HepG2 (cell line): Measurements from ENCODE around the gene KLHL7. TPM values are rescaled to one million over a fixed set of nuclear protein-coding genes. Genes with fewer than 3 reads are reported as not detected.

Source experiments
- ATAC-seq: fragments of 200-7000 bp; cut with Tn5 transposase; 3 replicates; pipeline ENCODE4 v1.9.1; 2020; ENCODE audit warnings: mild to moderate bottlenecking, moderate library complexity
- BruUV-seq: library from RNA; stranded (reverse); fragments of 400-500 nt; replicated peaks from 2 replicates; lab custom pipeline; 2021; lab: Mats Ljungman, UMichigan
- CTCF ChIA-PET: fragments of 300-600 bp; formaldehyde crosslinking; extraction: SDS; loops from one replicate; lab custom pipeline; 2021; ENCODE audit warnings: low total read pairs, inconsistent platforms, low intra/inter-chr PET ratio; lab: Yijun Ruan, JAX
- POLR2A ChIA-PET: fragments of 350-600 bp; sonication (Branson Sonifier 250); formaldehyde crosslinking; loops from one replicate; lab custom pipeline; 2020; ENCODE audit warnings: antibody characterized with exemption, inconsistent platforms; lab: Yijun Ruan, JAX
- DNase-seq: peaks from one replicate; pipeline ENCODE4 v3.0.0-alpha.2; 2015; ENCODE audit warnings: low spot score
- FAIRE-seq: peaks from 3 replicates; lab custom pipeline; 2011; peaks lifted over from hg19 to GRCh38; lab: Jason Lieb, UNC
- H2AFZ ChIP-seq: one replicate; pipeline ENCODE4 v1.6.1; 2011; ENCODE audit warnings: low read length, inconsistent platforms
- H3K27ac ChIP-seq: fragments of 300-600 bp; 3 replicates; pipeline ENCODE4 v1.8.0; 2011; ENCODE audit warnings: mixed run types, mild to moderate bottlenecking, mixed read lengths, low read length, inconsistent platforms; ENCODE audit not compliant: insufficient read depth; ENCODE audit errors: extremely low read length
- H3K27me3 ChIP-seq, 2 experiments: fragments of 200-600 bp in 1 of 2; 2 replicates in 1 of 2; 3 replicates in 1 of 2; pipeline versions ENCODE4 v1.6.0 to v1.8.0; 2011; ENCODE audit warnings: low read length in 2 of 2, mild to moderate bottlenecking in 2 of 2, moderate library complexity in 2 of 2, inconsistent platforms in 1 of 2; ENCODE audit not compliant: insufficient read depth in 2 of 2, control insufficient read depth in 1 of 2
- H3K36me3 ChIP-seq, 2 experiments: fragments of 200-600 bp in 1 of 2; replicated peaks in 1 of 2; 2 replicates in 1 of 2; 3 replicates in 1 of 2; pipeline versions ENCODE4 v1.5.1 to v1.8.0; 2011; ENCODE audit warnings: low read length in 2 of 2, inconsistent platforms in 1 of 2; ENCODE audit not compliant: insufficient read depth in 2 of 2, control insufficient read depth in 1 of 2
- H3K4me1 ChIP-seq: 2 replicates; pipeline ENCODE4 v1.5.1; 2012; ENCODE audit warnings: low read length, inconsistent platforms; ENCODE audit not compliant: insufficient read depth
- H3K4me2 ChIP-seq: 2 replicates; pipeline ENCODE4 v1.6.0; 2011; ENCODE audit warnings: low read depth, low read length, inconsistent platforms
- H3K4me3 ChIP-seq, 3 experiments: fragments of 200-600 bp in 1 of 3; sonication (generic), shearing (Covaris generic) in 1 of 3; replicated peaks in 1 of 3; 2 replicates each; pipeline ENCODE4 v1.5.1; 2011 to 2016; ENCODE audit warnings: low read length in 3 of 3, inconsistent platforms in 2 of 3, low read depth in 2 of 3, mild to moderate bottlenecking in 2 of 3, control low read depth in 1 of 3, mixed read lengths in 1 of 3; ENCODE audit not compliant: insufficient read depth in 1 of 3
- H3K79me2 ChIP-seq: one replicate; pipeline ENCODE4 v1.6.1; 2011; ENCODE audit warnings: low read length, inconsistent platforms; ENCODE audit not compliant: insufficient read depth
- H3K9ac ChIP-seq: 2 replicates; pipeline ENCODE4 v1.6.0; 2011; ENCODE audit warnings: mild to moderate bottlenecking, low read depth, low read length, inconsistent platforms; ENCODE audit not compliant: insufficient read depth
- H3K9me3 ChIP-seq: 2 replicates; pipeline ENCODE4 v1.5.1; 2012; ENCODE audit warnings: mild to moderate bottlenecking, low read length
- H4K20me1 ChIP-seq: 2 replicates; pipeline ENCODE4 v1.6.0; 2011; ENCODE audit warnings: inconsistent platforms, mild to moderate bottlenecking, low read length, moderate library complexity; ENCODE audit not compliant: insufficient read depth
- ARNT2 ChIP-seq: sonication (generic); formaldehyde crosslinking; IDR thresholded peaks from 2 replicates; pipeline ENCODE4 v1.8.0; 2022; ENCODE audit warnings: mild to moderate bottlenecking, low read depth, missing genetic modification reagents, moderate library complexity
- GATA4 ChIP-seq: sonication (generic); IDR thresholded peaks from 2 replicates; pipeline ENCODE4 v1.6.1; 2016; ENCODE audit warnings: antibody characterized with exemption, low read depth, borderline replicate concordance
- MLXIP ChIP-seq: sonication (generic); formaldehyde crosslinking; IDR thresholded peaks from 2 replicates; pipeline ENCODE4 v1.9.0; 2021; ENCODE audit warnings: missing genetic modification reagents, borderline replicate concordance
- RFX1 ChIP-seq: fragments of 450-650 bp; IDR thresholded peaks from 2 replicates; pipeline ENCODE4 v1.6.1; 2017
- RFXAP ChIP-seq: sonication (generic); formaldehyde crosslinking; IDR thresholded peaks from 2 replicates; pipeline ENCODE4 v1.4.0; 2020; ENCODE audit warnings: missing genetic modification reagents, borderline replicate concordance
- RNF219 ChIP-seq: sonication (generic); formaldehyde crosslinking; IDR thresholded peaks from 2 replicates; pipeline ENCODE4 v1.5.0; 2020; ENCODE audit warnings: mild to moderate bottlenecking, missing genetic modification reagents
- SNAPC2 ChIP-seq: sonication (generic); formaldehyde crosslinking; IDR thresholded peaks from 2 replicates; pipeline ENCODE4 v1.8.1; 2022; ENCODE audit warnings: mild to moderate bottlenecking, missing genetic modification reagents
- ZBTB21 ChIP-seq: sonication (generic); formaldehyde crosslinking; IDR thresholded peaks from 2 replicates; pipeline ENCODE4 v1.4.0; 2020; ENCODE audit warnings: missing genetic modification reagents
- ZNF354B ChIP-seq: sonication (generic); formaldehyde crosslinking; IDR thresholded peaks from 2 replicates; pipeline ENCODE4 v1.8.0; 2022; ENCODE audit warnings: mild to moderate bottlenecking, missing genetic modification reagents
- ZNF550 ChIP-seq: sonication (generic); formaldehyde crosslinking; IDR thresholded peaks from 2 replicates; pipeline ENCODE4 v1.4.0; 2020; ENCODE audit warnings: mild to moderate bottlenecking, missing genetic modification reagents, borderline replicate concordance
- ZNF709 ChIP-seq: sonication (generic); formaldehyde crosslinking; IDR thresholded peaks from 2 replicates; pipeline ENCODE4 v1.5.0; 2020; ENCODE audit warnings: mild to moderate bottlenecking, missing genetic modification reagents
- WGBS: methylation state at CpG from one replicate; pipeline ENCODE4 v1.1.6; 2017; ENCODE audit warnings: low lambda C conversion rate; 5-methylcytosine and 5-hydroxymethylcytosine counted together
- in situ Hi-C: cut with HindIII; loops from 2 replicates; pipeline ENCODE4 v1.10.0; 2017; ENCODE audit warnings: low pct_unique_long_range_greater_than_20kb; ENCODE audit not compliant: extremely low pct_ligation_motif_present
- intact Hi-C: fragments of 100-400 bp; cut with micrococcal nuclease; formaldehyde crosslinking; loops from one replicate; pipeline ENCODE4 v1.10.0; 2022; ENCODE audit not compliant: unreplicated experiment
- polyA plus RNA-seq, 8 experiments: library from polyadenylated mRNA; depleted of rRNA in 3 of 8; stranded (reverse) in 7 of 8; unstranded in 1 of 8; fragments of >200 nt; fragmentation: Illumina TruSeq in 4 of 8; extraction: Trizol in 4 of 8; gene quantifications; 2 replicates each; pipeline versions ENCODE4 v1.2.1 to v1.2.3, GENCODE V29; 2011 to 2016; ENCODE audit warnings: low read depth in 4 of 8, missing spikeins in 1 of 8, mixed read lengths in 1 of 8; ENCODE audit not compliant: insufficient read depth in 1 of 8
- total RNA-seq, 5 experiments: library from RNA; depleted of rRNA; stranded (reverse); fragments of >200 nt; fragmentation: Illumina TruSeq; extraction: Trizol; gene quantifications; 2 replicates each; pipeline ENCODE4 v1.2.3, GENCODE V29; 2016; ENCODE audit warnings: low read depth in 1 of 5

Gene KLHL7
- total and polyA plus RNA-seq, 2 of the 13 experiments (the other 11 are each of a cell fraction or from before 2014, with no cell fraction given): 16.2 to 34.4 TPM

GRCh38 chr7:23161482-23161881 lies 55.9 kb downstream of the KLHL7 start (continued):
- TF ChIP-seq ZNF550: no peak
- TF ChIP-seq ZNF354B (CRISPR knock-in tag): no peak
- TF ChIP-seq SNAPC2 (CRISPR knock-in tag): no peak

GRCh38 chr7:23164846-23165245 lies 59.3 kb downstream of the KLHL7 start:
- Histone ChIP-seq H3K9ac (no peak overlapping the region), H2AFZ (no peak overlapping the region), H3K27me3 (no peaks in the 10 kb centered on the region), H3K79me2 (no peaks in the 10 kb centered on the region), H4K20me1 (no peaks in the 10 kb centered on the region), H3K4me3 (no peak overlapping the region), H3K9me3 (no peaks in the 10 kb centered on the region), H3K4me2 (no peak overlapping the region), H3K36me3 (no peaks in the 10 kb centered on the region), H3K27ac (no peak overlapping the region), H3K4me1 (no peaks in the 10 kb centered on the region)
- intact Hi-C loops: no loop called here
- in situ Hi-C loops: no loop called here
- no TSS peak for BruUV-seq
- whole genome bisulfite sequencing: 80% methylated on average over 3 of the region's 3 CpGs
- CTCF ChIA-PET: no interaction called here
- no peak for DNase-seq
- no peak for ATAC-seq
- TF ChIP-seq ZNF709 (CRISPR knock-in tag) (no peak), GATA4 (no peak), RFX1 (no peak), ZBTB21 (CRISPR knock-in tag) (no peak), RFXAP (CRISPR knock-in tag) (no peak), MLXIP (CRISPR knock-in tag) (no peak), ARNT2 (CRISPR knock-in tag) (no peak), RNF219 (CRISPR knock-in tag) (no peak)
- FAIRE-seq: no peak
- POLR2A ChIA-PET: no interaction called here
